ENCODE data around the gene NAPA.
"Not testable (repeated sequence)": the region's sequence is repeated elsewhere in the genome, so short reads cannot be mapped to it uniquely, and the experiment has no call there.

NAPA gene

DNA sequence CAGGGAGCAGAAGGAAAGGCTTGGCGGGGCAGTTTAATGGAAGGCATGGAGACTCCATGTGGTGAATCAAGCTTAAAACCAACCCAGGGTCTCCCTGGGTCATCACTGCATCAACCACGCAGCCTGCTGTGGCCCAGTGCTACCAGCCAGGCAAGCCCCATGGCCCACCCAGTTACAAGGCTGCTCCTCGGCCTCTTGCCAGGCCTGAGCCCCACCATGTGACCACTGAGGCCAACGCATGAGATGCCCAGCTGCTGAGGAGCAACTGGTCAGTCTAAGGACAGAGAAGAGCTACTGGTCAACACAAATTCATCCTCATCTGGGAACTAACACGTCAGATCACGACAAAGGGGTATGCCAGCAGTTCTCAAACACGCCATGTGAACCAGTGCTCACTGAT lies 15.5 kb downstream of the NAPA start:
- no peak for DNase-seq

DNA sequence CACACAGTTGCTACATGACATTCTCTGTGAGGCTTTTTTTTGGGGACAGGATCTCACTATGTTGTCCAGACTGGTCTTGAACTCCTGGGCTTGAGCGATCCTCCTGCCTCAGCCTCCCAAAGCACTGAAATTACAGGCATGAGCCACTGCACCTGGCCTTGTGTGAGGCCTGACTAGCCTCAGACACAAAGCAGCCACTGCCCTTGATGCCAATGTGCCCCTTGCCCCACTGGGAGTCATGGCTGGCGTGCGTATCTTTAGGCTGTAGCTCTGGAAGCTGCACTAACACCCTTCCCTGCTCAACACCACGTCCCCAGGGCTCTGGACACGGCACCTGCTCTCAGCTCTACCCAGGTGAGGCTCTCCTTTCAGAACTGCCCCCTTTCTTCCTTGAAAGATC lies 16.3 kb downstream of the NAPA start:
- DNase-seq, result no peak

DNA sequence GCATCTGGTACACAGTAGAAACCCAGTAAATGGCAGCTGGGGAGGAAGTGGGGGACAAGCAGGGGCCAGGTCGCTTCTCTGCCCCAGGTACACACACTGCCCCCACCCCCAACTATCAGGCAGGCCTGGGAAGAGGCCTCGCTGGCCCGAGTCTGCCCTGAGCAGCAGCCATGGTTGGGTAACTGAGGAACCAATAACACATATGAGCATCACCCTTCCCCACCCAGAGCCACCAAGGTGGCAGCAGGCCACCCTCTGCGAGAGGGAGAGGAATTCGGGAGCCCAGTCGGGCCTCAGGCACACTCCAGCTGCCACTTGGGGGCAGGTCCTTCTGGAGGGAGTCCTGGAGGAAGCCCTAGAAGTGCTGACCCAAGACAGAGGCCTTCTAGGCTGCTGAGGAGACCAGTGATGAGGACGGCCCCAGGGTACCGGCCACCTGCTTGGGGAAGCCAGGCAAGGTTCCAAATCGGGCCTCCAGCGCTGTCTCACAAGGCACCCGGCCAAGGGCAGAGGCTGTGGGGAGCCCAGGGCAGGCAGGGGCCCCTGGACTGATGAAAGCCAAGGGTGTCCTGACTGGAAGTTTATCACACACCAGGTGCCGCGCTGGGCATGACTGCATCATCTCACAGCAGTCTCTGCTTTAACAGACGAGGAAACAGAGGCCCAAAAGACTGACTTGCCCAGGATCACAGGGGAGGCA lies 16.9 kb downstream of the NAPA start:
- no peak for DNase-seq

DNA sequence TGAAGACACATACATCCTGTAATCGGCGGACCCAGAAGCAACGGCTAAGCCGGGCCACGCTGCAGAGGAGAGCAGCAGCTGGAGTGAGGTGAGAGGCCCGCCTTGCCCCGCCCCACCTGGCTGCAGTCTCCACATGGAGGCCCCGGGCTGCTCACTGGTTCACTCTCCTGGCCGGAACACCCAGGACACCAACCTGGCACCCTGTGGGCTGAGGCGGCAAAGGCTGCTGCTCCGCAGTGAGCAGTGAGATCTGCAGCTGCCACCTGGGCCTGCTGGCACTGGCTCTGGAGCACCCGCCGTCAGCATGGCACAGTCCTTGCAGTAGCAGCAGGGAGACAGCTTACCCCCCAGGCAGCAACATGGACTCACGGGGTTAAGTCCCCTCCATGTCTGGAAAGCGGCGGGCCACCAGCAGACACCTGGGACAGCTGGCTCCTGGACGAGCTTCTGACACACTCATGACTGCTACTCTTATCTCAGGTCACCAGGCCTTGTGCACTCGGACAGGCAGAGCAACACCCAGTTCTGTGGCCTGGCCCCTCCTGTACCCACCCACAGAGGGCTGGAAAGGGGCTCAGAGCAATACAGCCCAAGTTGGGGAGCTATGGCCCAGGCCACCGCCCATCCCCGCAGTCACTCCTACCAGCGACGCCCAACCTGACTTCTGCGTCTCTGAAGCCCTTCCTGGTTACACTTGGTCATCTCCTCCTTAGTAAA lies 17.7 kb downstream of the NAPA start:
- DNase-seq, result no peak

DNA sequence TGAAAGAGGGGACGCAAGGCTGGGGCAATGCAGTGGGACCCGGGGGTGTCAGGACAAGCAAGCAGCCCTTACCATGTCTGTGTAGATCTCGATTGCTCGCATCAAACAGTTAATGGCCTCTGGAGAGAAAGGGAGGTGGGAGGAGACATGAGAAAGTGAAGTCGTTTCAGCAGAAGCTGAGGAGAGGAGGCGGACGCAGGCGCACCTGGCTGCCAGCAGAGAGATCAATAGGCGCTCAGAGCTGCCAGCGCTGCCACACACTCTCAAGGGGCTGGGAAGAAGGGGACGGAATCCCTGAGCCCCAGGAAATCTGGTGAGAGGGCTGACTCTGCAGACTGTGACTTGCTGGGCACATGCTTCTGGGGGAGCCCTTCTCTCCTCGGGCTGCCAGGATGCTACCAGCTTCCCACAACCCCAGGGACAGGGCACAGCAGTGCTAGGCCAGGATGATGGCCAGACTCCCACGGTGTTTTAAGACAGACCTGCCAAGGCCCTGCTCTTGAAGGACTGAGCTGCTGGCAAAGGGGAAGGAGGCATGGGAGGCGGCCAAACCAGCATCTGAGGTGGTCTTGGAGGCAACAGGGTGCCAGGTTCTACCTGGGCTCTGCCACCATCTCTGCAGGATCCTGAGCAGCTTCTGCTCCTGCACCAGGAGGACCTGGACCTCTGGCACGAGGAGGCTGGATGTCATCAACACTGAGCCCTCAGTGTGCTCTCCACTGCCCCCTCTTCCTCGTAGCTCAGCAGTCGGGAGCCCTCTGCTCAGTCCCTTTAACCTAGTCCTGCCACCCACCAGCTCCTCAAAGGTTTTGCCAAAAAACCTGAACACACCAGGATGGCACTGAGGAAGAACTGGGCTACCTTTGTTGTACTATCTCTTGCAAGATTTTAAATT lies 19.1 kb downstream of the NAPA start:
- DNase-seq, result no peak

DNA sequence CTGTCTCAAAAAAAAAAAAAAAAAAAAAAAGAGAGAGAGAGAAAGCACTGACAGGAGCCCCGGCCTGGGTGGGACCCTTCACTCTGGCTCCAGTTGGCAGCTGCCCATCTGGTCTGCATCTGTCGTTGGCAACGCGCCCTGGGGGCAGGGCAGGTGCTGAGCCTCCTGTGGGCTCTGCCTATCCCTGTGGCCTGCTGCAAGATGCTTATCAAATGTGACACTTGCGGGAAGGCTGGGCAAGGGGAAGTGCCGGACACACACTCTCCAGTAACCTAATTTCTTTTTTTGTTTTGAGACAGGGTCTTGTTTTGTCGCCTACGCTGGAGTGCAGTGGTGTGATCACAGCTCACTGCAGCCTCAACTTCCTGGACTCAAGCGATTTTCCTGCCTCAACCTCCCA lies 20.1 kb downstream of the NAPA start:
- DNase-seq, result no peak

DNA sequence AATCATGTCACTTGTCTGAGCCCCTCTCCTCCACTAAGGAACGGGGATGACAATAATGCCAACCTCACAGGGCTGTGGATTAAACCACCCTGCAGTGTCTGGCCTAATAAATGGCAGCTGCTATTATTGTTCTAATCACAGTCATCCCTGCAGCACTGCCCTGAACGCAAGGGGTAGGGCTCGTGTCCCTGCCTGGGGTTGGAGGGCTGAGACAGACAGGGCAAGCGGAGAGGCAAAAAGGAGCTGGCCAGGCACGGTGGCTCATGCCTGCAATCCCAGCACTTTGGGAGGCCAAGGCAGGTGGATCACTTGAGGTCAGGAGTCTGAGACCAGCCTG lies 20.7 kb downstream of the NAPA start:
- no peak for DNase-seq

DNA sequence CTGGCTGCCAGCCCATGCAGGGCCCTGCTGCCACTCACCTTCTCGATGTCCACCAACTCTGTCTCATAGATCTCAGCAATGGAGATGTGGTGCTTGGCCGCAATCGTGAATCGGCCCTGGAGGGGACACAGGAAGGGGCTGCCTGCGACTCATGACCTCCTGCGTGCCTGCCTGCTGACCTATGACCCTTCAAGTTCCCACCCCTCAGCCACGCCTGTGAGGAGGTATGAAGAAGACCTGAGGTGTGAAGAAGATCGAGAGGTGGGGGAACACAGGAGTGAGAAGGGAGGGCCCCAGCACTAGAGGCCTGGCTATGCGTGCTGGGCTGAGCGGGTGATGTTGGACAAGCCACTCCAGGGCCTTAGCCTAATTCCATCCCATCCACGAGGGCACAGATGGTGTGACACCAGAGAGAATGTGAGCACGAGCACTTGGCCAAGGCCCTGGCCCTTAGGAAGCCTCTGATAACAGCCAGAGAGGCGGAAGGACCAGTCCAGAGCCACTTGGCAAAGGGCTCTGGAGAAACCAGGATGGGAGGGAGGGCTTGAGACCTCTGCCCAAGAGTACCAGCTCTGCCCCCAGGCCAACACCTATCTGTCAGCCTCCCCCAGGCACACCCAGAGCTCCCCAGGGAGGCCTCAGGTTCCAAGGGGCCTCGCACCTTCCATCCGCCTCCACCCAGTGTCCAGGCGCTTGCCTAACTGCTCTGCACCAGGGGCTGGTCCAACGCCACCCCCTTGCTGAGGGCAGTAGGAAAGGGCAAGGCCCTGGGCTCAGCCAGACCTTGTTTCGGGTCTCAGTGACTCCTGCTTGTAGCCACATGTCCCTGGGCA lies 21.3 kb downstream of the NAPA start:
- no peak for DNase-seq

DNA sequence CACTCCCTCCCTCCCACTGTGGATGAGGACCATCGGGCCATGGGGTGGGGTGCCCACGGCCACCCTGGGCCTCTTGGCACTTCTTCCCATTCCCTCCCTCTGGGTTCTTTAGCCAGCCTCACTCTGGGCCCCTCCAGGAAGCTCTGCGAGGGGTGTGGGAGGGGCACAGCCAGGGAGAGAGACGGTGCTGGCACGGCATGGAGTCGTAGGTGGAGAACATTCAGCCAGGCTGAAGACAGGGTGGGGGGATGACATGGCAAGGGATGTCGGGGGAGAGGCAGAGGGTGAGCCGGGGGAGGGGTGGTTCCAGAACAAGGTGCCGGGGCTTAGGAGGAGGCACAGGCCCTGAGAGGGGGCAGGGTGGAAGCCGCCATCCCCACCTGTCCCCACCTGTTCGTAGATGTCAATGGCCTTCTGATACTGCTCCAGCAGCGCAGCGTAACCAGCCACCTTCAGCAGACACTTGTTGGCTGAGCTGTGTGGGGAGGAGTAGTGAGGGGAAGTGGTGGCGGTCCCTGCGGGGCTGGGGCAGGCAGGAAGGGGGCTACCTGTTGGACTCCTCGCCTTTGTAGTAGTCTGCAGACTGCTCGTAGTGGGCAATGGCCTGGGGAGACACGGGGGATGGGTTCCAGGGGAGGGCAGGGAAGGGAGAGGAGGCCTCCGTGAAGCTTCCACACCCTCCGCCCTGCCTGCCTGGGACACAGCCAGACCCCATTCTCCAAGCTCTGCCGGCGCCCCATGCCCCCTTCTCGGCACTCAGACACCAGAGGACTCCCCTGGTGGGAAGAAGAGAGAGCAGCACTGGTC lies 22.1 kb downstream of the NAPA start:
- no peak for DNase-seq

DNA sequence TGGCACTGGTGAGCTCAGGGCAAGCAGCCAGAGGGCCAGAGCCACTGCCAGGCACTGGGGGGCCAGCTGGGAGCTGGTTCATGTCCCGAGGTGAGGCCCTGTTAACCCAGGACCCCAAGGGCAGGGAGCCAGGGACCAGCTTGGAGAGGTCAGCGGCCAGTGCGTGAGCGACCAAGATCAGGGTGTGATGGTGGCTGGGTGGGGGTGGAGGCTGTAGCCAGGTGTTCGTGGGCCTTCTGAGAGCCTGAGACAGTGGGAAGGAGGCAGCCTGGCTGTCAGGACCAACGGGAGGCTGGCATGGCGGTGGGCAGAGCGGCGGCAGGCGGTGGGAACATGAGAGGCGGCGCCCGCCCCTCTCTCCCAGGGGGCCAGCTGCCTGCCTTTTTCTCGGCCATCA lies 22.7 kb downstream of the NAPA start:
- no peak for DNase-seq

DNA sequence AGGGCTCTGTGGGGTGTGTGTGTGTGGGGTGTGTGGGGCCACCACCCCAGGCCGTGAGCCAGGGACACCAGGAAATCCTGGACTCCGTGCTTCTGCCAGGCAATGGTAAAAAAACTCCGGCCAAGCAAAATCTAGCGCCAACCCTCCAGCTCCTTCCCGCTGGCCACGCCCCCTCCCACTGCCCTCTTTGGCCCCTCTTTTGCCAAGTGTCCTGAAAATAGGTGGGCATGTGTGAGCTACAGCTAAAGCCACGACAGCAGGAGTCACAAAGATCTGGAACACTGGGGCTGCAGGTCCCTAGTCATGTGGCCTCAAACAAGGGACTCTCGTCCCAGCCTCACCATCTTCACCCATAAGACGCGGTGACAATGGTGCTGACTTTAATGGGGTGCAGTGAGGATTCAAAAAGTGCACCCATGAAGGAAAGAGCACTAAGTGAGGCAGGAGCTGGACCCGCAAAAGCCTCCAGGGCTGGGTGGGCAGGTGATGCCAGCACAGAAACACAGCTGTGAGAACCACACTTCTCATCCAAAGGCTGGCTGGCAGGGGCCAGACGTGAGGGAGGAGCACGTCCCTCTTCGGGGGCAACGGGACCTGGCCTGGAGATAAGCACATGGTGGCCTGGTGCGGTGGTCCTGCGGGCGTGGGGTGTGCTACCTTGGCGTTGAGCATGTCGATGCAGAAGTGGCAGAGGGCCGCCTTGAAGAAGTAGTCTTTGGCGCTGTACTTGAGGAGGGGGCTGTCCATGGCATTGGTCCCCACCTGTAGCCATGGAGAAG lies 23.3 kb downstream of the NAPA start:
- DNase-seq, result no peak

DNA sequence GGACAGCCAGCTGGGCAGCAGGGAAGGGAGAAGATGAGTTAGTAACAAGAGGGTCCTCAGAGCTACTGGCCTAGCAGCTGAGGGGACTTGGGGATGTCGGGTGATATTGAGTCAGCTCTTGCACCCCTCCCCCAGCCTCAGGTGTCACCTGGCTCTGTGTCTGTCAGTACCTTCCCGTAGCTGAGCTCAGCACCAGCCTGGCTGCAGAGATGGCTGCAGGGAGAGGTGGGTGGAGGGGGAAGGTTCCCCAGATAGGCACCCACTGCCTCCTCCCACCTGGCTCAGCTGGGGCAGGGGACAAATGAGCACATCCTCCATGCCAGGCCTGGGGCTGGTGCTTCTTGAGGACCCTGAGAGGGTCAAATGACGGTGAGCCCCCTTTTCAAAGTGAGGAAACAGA lies 24.0 kb downstream of the NAPA start:
- DNase-seq, result no peak

DNA sequence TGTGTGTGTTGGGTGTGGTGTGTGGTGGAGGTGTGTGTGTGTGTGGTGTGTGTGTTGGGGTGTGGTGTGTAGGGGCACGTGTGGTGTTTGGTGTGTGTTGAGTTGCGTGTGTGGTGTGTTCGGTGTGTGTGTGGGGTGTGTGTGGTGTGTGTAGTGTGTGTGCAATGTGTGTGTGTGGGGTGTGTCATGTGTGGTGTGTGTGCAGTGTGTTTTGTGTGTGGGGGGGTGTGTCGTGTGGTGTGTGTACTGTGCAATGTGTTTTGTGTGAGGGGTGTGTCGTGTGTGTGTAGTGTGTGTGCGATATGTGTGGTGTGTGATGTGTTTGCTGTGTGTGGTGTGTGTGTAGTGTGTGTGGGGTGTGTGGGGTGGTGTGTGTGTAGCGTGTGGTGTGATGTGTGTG lies 24.8 kb downstream of the NAPA start:
- no peak for DNase-seq

DNA sequence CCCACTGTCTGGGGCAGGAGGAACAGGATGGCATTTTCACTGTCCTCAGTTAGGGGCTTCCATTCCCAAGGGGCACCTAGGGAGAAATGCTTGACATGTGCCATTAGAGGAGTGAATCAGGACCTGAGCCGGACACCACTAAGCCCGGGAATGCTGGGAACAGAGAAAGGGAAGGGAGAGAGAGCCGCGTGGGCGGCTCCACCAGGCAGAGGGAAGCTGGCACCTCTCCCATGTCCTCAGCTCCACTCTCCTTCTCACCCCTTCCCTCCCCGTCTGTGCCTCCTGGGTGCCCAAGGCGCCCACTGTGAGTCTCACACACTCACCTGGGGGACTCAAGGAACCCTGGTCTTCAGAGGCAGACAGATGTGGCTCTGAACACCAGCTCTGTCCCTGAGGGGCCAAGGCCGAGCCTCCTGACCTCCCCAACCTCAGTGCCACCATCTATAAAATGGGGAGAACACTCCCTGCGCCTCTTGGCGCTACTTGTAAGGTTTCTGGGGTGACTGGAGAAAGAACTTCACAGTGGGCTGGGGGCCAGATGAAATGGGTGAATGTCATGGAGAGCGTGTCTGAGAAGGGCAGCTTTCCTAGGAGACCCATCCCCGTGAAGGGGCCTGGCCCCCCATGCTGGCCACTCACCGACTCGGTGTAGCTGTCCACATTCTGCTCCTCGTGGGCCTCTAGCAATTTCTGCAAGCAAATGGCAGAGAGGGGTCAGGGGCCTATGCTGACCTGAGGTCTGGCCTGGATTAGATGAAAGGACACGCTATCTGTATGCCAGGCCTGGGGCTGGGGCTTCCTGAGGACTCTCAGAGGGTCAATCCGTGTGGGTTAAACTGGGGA lies 25.6 kb downstream of the NAPA start:
- no peak for DNase-seq

DNA sequence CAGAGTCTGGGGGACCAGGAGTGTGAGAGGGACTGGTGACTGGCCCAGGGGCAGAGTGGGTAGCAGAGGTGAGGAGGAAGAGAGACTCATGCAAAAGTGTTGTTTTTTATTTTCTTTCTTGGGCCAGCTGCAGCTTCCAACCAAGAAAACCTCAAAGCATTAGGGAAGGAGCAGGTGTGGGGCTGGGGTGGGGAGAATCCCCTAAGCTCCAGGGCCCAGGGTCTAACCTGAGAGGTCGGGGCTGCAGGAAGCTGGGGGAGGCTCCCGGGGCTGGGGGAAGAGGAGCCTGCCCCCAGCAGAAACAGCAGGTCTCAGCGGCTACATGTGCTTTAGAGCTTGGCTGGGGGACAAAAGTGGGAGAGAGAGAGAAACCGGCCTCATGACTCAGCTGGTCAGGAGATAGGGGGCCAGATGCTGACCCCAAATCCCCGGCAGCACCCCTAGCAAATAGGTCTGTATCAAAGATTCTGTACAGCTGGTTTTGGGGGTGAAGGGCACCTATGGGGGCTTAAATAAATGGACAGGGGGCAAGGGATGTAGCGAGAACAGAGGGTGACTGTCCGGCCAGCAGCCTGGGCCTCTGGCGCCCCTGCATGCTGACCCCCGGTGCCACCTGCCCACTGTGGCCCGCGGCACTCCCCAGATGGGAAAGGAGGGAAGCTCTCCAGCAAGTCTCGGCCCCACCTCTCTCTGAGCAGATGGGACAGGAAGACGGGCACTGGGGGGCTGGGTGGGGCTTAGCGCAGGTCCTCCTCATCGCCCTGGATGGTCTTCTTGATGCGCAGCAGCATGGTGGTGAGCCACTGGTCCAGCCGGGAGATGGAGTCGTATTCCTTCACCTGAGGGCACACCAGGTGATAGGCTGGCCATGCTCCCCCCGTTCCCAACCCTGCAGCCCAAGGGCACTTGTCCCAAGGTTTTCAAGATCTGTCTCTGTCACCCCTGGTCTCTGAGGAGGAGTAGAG lies 27.0 kb downstream of the NAPA start:
- DNase-seq, result no peak

DNA sequence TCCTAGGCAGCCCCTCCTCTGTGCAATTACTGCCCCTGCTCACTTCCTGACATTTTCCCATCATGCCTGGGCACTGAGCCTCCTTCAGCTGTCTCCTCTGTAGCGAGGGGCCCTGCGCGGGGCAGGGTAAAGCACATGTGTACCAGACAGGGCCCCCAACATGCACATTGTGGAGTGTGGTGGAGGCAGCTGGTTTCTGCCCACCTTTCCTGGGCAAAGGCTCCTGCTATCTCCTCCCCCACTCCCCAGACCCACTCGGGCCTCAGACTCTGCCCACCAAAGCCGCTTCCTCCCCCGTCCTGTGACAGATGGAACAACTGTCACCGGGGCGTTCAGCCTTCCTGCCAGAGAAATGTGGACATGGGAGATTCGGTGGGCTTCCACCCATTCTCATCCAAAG lies 28.0 kb downstream of the NAPA start:
- DNase-seq, result no peak

DNA sequence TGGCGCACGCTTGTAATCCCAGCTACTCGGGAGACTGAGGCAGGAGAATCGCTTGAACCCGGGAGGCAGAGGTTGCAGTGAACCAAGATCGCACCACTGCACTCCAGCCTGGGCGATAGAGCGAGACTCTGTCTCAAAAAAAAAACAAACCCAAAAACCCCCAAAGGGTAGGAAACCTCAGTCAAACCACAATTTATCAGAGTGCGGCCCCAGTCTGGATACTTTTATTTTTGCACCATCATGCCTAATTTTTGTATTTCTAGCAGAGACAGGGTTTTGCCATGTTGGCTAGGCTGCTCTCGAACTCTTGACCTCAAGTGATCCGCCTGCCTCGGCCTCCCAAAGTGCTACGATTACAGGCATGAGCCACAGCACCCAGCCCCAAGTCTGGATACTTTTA lies 28.6 kb downstream of the NAPA start:
- not testable (repeated sequence) for DNase-seq

DNA sequence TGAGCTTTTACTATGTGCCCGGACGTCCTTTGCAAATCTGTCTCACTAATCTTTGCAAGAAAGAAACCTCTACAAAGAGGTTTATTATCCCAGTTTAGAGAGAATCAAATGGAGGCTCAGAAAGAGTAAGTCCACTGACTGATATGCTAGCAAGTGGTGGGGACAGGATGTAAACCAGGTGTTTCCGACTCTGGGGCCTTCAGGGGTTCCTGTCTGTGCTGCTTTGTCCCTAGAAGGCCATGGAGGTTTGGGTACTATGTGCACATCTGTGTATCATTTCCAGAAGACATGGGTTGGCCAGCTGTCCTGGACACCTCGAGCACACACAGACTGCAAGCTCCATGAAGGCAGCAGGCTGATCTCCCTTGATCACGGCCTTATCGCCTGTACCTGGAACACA lies 29.7 kb downstream of the NAPA start:
- no peak for DNase-seq
